Neural cell (in vitro differentiated cells): ENCODE results near the gene PRMT2. TPM values are rescaled to one million over a fixed set of nuclear protein-coding genes. Genes with fewer than 3 reads are reported as not detected.

ENCODE experiments used
- H2AFZ ChIP-seq: fragments of 200-600, 300-800 bp; sonication (generic), shearing (Covaris generic); 2 replicates; pipeline ENCODE4 v1.6.0; 2014; ENCODE audit warnings: low read depth, mild to moderate bottlenecking, antibody characterized with exemption, low read length, moderate library complexity
- H3F3A ChIP-seq: fragments of 200-600 bp; shearing (Covaris generic); 2 replicates; pipeline ENCODE4 v1.6.1; 2016; ENCODE audit warnings: mild to moderate bottlenecking, moderate library complexity, mixed read lengths, antibody characterized with exemption, low read length; ENCODE audit not compliant: insufficient read depth, poor library complexity, severe bottlenecking
- H3K27ac ChIP-seq: fragments of 200-600, 300-800 bp; sonication (generic), shearing (Covaris generic); 2 replicates; pipeline ENCODE4 v1.5.1; 2014; ENCODE audit warnings: mild to moderate bottlenecking, low read length, moderate library complexity
- H3K27me3 ChIP-seq: fragments of 300-800, 200-600 bp; sonication (generic), shearing (Covaris generic); 2 replicates; pipeline ENCODE4 v1.6.0; 2014; ENCODE audit warnings: mild to moderate bottlenecking, low read depth, low read length, moderate library complexity; ENCODE audit not compliant: insufficient read depth
- H3K36me3 ChIP-seq: fragments of 300-800, 200-600 bp; sonication (generic), shearing (Covaris generic); 2 replicates; pipeline ENCODE4 v1.5.1; 2014; ENCODE audit warnings: mild to moderate bottlenecking, antibody characterized with exemption, low read length, moderate library complexity; ENCODE audit not compliant: insufficient read depth
- H3K4me2 ChIP-seq: fragments of 300-800, 200-600 bp; sonication (generic), shearing (Covaris generic); 2 replicates; pipeline ENCODE4 v1.6.0; 2014; ENCODE audit warnings: mild to moderate bottlenecking, low read length
- H3K4me3 ChIP-seq: fragments of 300-800, 200-600 bp; sonication (generic), shearing (Covaris generic); 2 replicates; pipeline ENCODE4 v1.5.1; 2014; ENCODE audit warnings: mild to moderate bottlenecking, low read length, moderate library complexity
- H3K79me2 ChIP-seq: fragments of 200-600 bp; shearing (Covaris generic); replicated peaks from 2 replicates; pipeline ENCODE4 v1.6.0; 2014; ENCODE audit warnings: mild to moderate bottlenecking, low read length, moderate library complexity; ENCODE audit not compliant: insufficient read depth
- H3K9ac ChIP-seq: fragments of 300-800, 200-600 bp; sonication (generic), shearing (Covaris generic); 2 replicates; pipeline ENCODE4 v1.6.1; 2016; ENCODE audit warnings: mild to moderate bottlenecking, low read length, mixed read lengths
- H3K9me2 ChIP-seq: fragments of 200-600 bp; shearing (Covaris generic); 2 replicates; pipeline ENCODE4 v1.6.1; 2016; ENCODE audit warnings: mild to moderate bottlenecking, low read length, mixed read lengths; ENCODE audit not compliant: insufficient read depth
- H3K9me3 ChIP-seq: fragments of 200-600, 300-800 bp; sonication (generic), shearing (Covaris generic); 2 replicates; pipeline ENCODE4 v1.6.1; 2016; ENCODE audit warnings: mild to moderate bottlenecking, mixed run types, low read length, moderate library complexity, mixed read lengths
- H4K20me1 ChIP-seq: fragments of 200-600 bp; shearing (Covaris generic); 2 replicates; pipeline ENCODE4 v1.6.1; 2016; ENCODE audit warnings: mild to moderate bottlenecking, mixed run types; ENCODE audit not compliant: insufficient read depth
- CTCF ChIP-seq: fragments of 450-650 bp; IDR thresholded peaks from 2 replicates; pipeline ENCODE4 v1.5.1; 2014; ENCODE audit warnings: antibody characterized with exemption, mild to moderate bottlenecking, moderate library complexity; ENCODE audit not compliant: poor library complexity, severe bottlenecking
- EP300 ChIP-seq: fragments of 450-650 bp; conservative IDR thresholded peaks from 2 replicates; pipeline ENCODE4 v1.6.1; 2014; ENCODE audit warnings: antibody characterized with exemption, mild to moderate bottlenecking, moderate library complexity; ENCODE audit not compliant: poor library complexity, severe bottlenecking
- EZH2 ChIP-seq: fragments of 200-600, 300-800 bp; shearing (Covaris generic), sonication (generic); IDR thresholded peaks from 2 replicates; pipeline ENCODE4 v1.6.1; 2014; ENCODE audit warnings: antibody characterized with exemption, low read length, borderline replicate concordance, mild to moderate bottlenecking; ENCODE audit not compliant: insufficient read depth, poor library complexity, severe bottlenecking
- MXI1 ChIP-seq: fragments of 450-650 bp; conservative IDR thresholded peaks from 2 replicates; pipeline ENCODE4 v1.6.1; 2014; ENCODE audit warnings: antibody characterized with exemption, mild to moderate bottlenecking; ENCODE audit not compliant: poor library complexity, severe bottlenecking
- POLR2AphosphoS5 ChIP-seq: IDR thresholded peaks from 2 replicates; pipeline ENCODE4 v1.6.1; 2012
- RAD21 ChIP-seq: fragments of 450-650 bp; conservative IDR thresholded peaks from 2 replicates; pipeline ENCODE4 v1.6.1; 2014; ENCODE audit warnings: antibody characterized with exemption, mild to moderate bottlenecking, moderate library complexity
- SMC3 ChIP-seq: fragments of 450-650 bp; conservative IDR thresholded peaks from 2 replicates; pipeline ENCODE4 v1.6.1; 2014; ENCODE audit warnings: antibody characterized with exemption, mild to moderate bottlenecking, moderate library complexity; ENCODE audit not compliant: poor library complexity
- TAF1 ChIP-seq: IDR thresholded peaks from 2 replicates; pipeline ENCODE4 v1.6.1; 2012; ENCODE audit warnings: low read depth
- polyA plus RNA-seq: library from polyadenylated mRNA; depleted of rRNA; stranded (reverse); fragments of >200 nt; gene quantifications from 2 replicates; pipeline ENCODE4 v1.2.3, GENCODE V29; 2014
- TF ChIP-seq, protein P1 (sequence below): IDR thresholded peaks from 2 replicates; pipeline ENCODE4 v1.6.1; 2012; ENCODE audit warnings: borderline replicate concordance

PRMT2 gene
- polyA plus RNA-seq, 1 donor from 2014 or later = 313 TPM

DNA sequence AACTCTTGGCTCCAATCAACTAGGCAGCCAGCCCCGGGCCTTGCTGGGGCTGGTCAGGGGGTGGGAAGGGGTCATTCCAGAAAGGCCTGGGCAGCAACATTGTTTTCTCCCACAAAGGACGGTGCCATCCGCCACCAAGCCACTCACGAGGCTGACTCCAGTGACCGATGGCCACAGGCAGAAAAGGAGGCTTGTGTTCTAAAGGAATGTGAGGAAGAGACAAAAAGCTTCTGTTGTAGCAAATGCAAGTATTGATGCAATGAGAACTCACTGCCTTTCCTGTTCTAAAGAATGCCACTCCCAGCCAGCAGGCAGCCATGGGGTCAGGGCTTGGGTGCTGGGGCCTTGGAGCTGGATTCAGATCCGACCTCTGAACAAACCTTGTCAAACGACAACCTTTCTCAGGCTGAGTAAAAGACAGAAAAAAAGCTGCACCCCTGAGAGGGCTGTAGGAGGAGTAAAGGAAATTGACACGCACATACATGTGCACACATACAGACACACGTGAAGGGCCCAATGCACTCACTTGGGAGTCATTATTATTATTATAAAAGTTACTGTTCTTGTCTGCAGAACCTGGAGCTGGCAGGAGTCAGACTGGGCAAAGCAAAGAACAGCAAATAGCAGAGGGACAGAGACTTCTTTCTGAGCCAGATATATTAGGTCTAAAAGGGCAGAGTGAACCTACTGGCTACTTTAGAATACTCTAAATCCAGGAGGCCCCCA, 13.9 kb upstream of the PRMT2 start:
- Histone ChIP-seq H3K9me2 (no peaks in the 10 kb centered on the region), H3K4me3 (no peak overlapping the region), H3K36me3 (no peaks in the 10 kb centered on the region), H3K9me3 (peaks cover 12% of the 10 kb centered on the region), H4K20me1 (no peaks in the 10 kb centered on the region), H3K79me2 (no peaks in the 10 kb centered on the region), H3K27ac (no peak overlapping the region), H3K27me3 (no peaks in the 10 kb centered on the region), H3F3A (no peaks in the 10 kb centered on the region), H2AFZ (no peak overlapping the region), H3K9ac (no peak overlapping the region), H3K4me2 (no peak overlapping the region)
- TF ChIP-seq, protein P1, sequence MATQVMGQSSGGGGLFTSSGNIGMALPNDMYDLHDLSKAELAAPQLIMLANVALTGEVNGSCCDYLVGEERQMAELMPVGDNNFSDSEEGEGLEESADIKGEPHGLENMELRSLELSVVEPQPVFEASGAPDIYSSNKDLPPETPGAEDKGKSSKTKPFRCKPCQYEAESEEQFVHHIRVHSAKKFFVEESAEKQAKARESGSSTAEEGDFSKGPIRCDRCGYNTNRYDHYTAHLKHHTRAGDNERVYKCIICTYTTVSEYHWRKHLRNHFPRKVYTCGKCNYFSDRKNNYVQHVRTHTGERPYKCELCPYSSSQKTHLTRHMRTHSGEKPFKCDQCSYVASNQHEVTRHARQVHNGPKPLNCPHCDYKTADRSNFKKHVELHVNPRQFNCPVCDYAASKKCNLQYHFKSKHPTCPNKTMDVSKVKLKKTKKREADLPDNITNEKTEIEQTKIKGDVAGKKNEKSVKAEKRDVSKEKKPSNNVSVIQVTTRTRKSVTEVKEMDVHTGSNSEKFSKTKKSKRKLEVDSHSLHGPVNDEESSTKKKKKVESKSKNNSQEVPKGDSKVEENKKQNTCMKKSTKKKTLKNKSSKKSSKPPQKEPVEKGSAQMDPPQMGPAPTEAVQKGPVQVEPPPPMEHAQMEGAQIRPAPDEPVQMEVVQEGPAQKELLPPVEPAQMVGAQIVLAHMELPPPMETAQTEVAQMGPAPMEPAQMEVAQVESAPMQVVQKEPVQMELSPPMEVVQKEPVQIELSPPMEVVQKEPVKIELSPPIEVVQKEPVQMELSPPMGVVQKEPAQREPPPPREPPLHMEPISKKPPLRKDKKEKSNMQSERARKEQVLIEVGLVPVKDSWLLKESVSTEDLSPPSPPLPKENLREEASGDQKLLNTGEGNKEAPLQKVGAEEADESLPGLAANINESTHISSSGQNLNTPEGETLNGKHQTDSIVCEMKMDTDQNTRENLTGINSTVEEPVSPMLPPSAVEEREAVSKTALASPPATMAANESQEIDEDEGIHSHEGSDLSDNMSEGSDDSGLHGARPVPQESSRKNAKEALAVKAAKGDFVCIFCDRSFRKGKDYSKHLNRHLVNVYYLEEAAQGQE = no peak
- TF ChIP-seq RAD21 = no peak
- no peak for TF ChIP-seq MXI1
- no peak for TF ChIP-seq SMC3
- TF ChIP-seq TAF1 = no peak
- no peak for TF ChIP-seq CTCF
- TF ChIP-seq EZH2 = no peak

- Histone ChIP-seq H3K9me2 (no peaks in the 10 kb centered on the region), H3K4me2 (no peak overlapping the region), H3K79me2 (no peaks in the 10 kb centered on the region), H3K27ac (no peak overlapping the region), H3K9ac (no peak overlapping the region), H3K4me3 (no peak overlapping the region), H3K36me3 (no peaks in the 10 kb centered on the region), H3K9me3 (peaks cover 14% of the 10 kb centered on the region), H2AFZ (no peak overlapping the region), H3K27me3 (no peaks in the 10 kb centered on the region), H3F3A (no peaks in the 10 kb centered on the region), H4K20me1 (no peaks in the 10 kb centered on the region)
- no peak for TF ChIP-seq RAD21
- no peak for TF ChIP-seq SMC3
- no peak for TF ChIP-seq CTCF
- TF ChIP-seq EP300 = no peak
- TF ChIP-seq MXI1 = no peak
- TF ChIP-seq EZH2 = no peak
- no peak for TF ChIP-seq POLR2AphosphoS5
These were observed 13.2 kb upstream of the PRMT2 start for GRCh38 chr21:46622226-46622625.
